KMS-11 (cell line): ENCODE measurements around the gene HOMEZ.

Experiments
- H2AFZ ChIP-seq: fragments of 200-600 bp; sonication (generic); 2 replicates; pipeline ENCODE4 v1.6.1; 2016; ENCODE audit warnings: antibody characterized with exemption, mixed run types, low read depth
- H3K27ac ChIP-seq: fragments of 200-600 bp; sonication (generic); 2 replicates; pipeline ENCODE4 v1.6.1; 2016; ENCODE audit warnings: mild to moderate bottlenecking, mixed run types
- H3K27me3 ChIP-seq: fragments of 200-600 bp; sonication (generic); 2 replicates; pipeline ENCODE4 v1.6.1; 2017; ENCODE audit warnings: mild to moderate bottlenecking, low read depth, mixed run types, moderate library complexity; ENCODE audit not compliant: insufficient read depth
- H3K36me3 ChIP-seq: fragments of 200-600 bp; sonication (generic); 2 replicates; pipeline ENCODE4 v1.6.1; 2017; ENCODE audit warnings: mild to moderate bottlenecking, mixed run types; ENCODE audit not compliant: insufficient read depth
- H3K4me1 ChIP-seq: fragments of 200-600 bp; sonication (generic); 2 replicates; pipeline ENCODE4 v1.6.1; 2016; ENCODE audit warnings: mild to moderate bottlenecking, low read depth, mixed run types; ENCODE audit not compliant: poor library complexity, severe bottlenecking
- H3K4me2 ChIP-seq: fragments of 200-600 bp; sonication (generic); 2 replicates; pipeline ENCODE4 v1.7.0; 2016; ENCODE audit warnings: mild to moderate bottlenecking, mixed run types
- H3K4me3 ChIP-seq: fragments of 200-600 bp; sonication (generic); IDR thresholded peaks from 2 replicates; pipeline ENCODE4 v1.6.1; 2017; ENCODE audit warnings: low read depth, low read length, mixed read lengths; ENCODE audit not compliant: insufficient read depth
- H3K79me2 ChIP-seq: fragments of 200-600 bp; sonication (generic); 2 replicates; pipeline ENCODE4 v1.6.1; 2016; ENCODE audit warnings: low read depth, mixed run types; ENCODE audit not compliant: insufficient read depth
- H3K9ac ChIP-seq: fragments of 200-600 bp; sonication (generic); 2 replicates; pipeline ENCODE4 v1.6.1; 2016; ENCODE audit warnings: mild to moderate bottlenecking, mixed run types
- H4K20me1 ChIP-seq: fragments of 200-600 bp; sonication (generic); 2 replicates; pipeline ENCODE4 v1.6.1; 2016; ENCODE audit warnings: mild to moderate bottlenecking, mixed run types; ENCODE audit not compliant: insufficient read depth
- TF ChIP-seq, protein P1 (sequence below): fragments of 200-600 bp; sonication (generic); conservative IDR thresholded peaks from 2 replicates; pipeline ENCODE4 v1.6.1; 2017; ENCODE audit warnings: low read depth, mild to moderate bottlenecking, antibody characterized with exemption, low read length, moderate library complexity, mixed read lengths

HOMEZ gene

DNA sequence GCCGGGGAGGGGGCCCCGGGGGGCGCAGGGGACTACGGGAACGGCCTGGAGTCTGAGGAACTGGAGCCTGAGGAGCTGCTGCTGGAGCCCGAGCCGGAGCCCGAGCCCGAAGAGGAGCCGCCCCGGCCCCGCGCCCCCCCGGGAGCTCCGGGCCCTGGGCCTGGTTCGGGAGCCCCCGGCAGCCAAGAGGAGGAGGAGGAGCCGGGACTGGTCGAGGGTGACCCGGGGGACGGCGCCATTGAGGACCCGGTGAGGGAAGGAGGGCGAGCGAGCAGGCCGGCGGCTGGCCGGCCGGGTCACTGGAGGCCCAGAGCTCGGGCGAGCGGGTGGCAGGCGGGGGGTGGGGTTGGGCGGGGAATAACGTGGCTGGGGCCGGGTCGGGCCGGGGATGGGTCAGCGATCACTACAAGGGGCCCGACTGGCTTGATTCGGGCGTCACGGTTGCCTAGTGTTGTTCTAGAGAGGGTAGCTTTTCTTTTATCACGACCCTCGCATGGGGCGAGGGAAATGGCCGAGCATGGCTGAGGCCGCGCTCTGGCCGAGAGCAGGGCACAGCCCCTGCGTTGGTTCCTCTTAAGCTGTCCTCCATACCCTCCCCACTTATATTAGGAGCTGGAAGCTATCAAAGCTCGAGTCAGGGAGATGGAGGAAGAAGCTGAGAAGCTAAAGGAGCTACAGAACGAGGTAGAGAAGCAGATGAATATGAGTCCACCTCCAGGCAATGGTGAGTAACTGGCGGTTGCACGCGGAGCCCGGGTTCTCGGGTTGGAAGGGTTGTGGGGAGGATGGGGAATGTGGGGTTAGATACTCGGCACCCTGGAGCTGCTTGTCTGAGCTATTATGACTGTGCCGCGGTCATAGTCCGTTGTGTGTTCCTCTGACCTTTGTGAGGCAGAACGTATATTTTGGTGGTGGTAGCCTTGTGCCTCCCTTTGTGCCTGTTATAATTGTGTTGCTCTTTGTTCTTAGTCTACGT is 35.9 kb upstream of the HOMEZ start:
- peaks cover 28% of the 10 kb centered on the region for H3K4me1 ChIP-seq
- H3K4me3 ChIP-seq, result no peak overlapping the region
- H2AFZ ChIP-seq, result no peak overlapping the region
- H3K79me2 ChIP-seq, result peaks cover 25% of the 10 kb centered on the region
- H3K36me3 ChIP-seq, result no peaks in the 10 kb centered on the region
- H3K27ac ChIP-seq, result peak overlapping the region; percentile 71
- TF ChIP-seq, protein P1, sequence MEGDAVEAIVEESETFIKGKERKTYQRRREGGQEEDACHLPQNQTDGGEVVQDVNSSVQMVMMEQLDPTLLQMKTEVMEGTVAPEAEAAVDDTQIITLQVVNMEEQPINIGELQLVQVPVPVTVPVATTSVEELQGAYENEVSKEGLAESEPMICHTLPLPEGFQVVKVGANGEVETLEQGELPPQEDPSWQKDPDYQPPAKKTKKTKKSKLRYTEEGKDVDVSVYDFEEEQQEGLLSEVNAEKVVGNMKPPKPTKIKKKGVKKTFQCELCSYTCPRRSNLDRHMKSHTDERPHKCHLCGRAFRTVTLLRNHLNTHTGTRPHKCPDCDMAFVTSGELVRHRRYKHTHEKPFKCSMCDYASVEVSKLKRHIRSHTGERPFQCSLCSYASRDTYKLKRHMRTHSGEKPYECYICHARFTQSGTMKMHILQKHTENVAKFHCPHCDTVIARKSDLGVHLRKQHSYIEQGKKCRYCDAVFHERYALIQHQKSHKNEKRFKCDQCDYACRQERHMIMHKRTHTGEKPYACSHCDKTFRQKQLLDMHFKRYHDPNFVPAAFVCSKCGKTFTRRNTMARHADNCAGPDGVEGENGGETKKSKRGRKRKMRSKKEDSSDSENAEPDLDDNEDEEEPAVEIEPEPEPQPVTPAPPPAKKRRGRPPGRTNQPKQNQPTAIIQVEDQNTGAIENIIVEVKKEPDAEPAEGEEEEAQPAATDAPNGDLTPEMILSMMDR, result no peak
- H3K4me2 ChIP-seq, result peak overlapping the region; percentile 87
- peak overlapping the region; percentile 78 for H3K9ac ChIP-seq
- H3K27me3 ChIP-seq, result no peaks in the 10 kb centered on the region
- H4K20me1 ChIP-seq, result no peaks in the 10 kb centered on the region

DNA sequence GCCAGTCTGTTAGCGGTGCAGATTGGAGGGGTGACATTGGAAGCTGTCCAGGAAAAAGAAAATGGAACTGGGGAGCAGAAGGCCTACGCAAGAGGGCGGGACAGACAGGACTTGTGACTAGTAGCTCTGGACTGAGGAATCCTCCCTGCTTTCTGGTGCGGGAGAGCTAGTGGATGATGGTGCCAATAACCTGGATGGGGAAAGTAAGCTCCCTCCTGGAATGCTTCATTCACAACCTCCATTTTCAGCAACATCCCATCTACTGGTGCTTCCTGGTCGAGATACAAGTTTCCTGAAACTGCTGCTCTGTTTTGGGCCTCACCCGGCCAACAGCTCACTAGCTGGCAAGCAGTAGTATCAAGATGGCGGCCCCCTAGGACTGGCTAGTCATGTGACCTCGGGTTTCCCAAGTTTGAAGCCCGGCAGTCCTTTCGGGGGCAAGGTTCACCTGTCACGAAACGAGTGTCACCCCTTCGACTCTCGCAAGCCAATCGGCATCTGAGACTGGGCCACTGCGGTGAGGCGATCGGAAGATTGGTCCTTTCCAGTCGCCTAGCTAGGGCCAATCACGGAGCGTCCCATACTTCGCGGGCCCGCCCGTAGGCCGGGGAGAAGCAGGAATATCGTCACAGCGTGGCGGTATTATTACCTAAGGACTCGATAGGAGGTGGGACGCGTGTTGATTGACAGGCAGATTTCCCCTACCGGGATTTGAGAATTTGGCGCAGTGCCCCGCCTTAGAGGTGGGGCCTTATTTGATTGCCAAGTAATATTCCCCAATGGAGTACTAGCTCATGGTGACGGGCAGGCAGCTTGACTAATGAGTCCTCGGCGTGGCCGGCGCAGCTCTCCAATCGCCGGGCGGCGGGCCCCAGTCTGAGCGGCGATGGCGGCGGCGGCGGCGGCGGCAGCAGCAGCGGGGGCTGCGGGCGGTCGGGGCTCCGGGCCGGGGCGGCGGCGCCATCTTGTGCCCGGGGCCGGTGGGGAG is 34.9 kb upstream of the HOMEZ start, which contains the start of gene PABPN1:
Gene PABPN1, plus strand, starts transcription at position 874 of the 988 bp plus-strand sequence. Its CDS starts 13 bp downstream, at position 887.
- TF ChIP-seq, protein P1, result no peak
- Histone ChIP-seq H3K4me2 (peak within 1 kb of the TSS; percentile 87), H3K4me1 (peaks cover 20% of the 10 kb centered on the region), H4K20me1 (no peaks in the 10 kb centered on the region), H3K4me3 (no peak within 1 kb of the TSS), H3K27ac (peak within 1 kb of the TSS; percentile 74), H3K36me3 (no peaks in the 10 kb centered on the region), H3K9ac (peak within 1 kb of the TSS; percentile 78), H2AFZ (peak within 1 kb of the TSS; percentile 23; the same call in 1 of the 2 replicates), H3K27me3 (no peaks in the 10 kb centered on the region), H3K79me2 (peaks cover 25% of the 10 kb centered on the region)

DNA sequence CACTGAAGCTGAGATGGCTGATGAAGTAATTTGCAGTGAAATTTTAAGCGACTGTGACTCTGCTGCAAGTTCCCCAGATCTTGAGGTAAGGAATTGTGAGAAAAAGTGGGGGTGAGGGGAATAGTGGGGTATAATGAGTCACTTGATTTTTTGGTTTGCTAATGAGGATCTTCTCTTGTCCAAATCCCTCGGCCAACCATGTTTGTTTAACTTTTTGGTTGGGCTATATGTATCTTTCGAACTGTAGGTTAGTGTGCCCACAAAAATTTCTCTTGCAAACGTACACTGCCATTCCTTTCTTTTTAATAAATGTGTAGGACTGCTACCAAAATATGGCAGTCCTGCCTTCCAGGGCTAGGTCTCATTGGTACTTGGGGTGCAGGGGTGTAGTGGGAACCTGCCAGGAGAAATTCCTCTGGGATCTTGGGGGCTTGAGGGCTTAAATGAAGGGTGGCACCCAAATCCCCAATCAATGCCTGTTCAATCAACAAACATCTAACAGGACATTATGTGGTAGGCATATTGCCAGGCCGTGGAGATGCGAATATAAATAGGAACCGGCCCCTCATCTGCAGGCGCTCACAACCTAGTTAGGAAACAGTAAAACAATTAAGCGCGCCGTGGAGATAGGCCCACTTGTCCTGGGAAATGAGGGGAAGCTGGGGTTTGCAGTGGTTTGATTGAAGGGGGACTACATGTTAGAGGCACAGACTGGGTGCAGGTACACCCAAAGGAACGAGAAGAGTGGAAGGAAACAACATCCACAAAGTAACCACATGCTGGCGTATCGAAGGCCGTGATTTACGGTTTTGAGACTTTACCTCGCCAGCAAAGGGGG is 34.0 kb upstream of the HOMEZ start:
- Histone ChIP-seq H3K36me3 (no peaks in the 10 kb centered on the region), H3K27ac (peak overlapping the region; percentile 74), H3K79me2 (peaks cover 25% of the 10 kb centered on the region), H3K27me3 (no peaks in the 10 kb centered on the region), H3K9ac (peak overlapping the region; percentile 44; the same call in 1 of the 2 replicates), H3K4me1 (peaks cover 18% of the 10 kb centered on the region), H4K20me1 (no peaks in the 10 kb centered on the region), H3K4me2 (peak overlapping the region; percentile 74; the same call in 1 of the 2 replicates), H2AFZ (peak overlapping the region; percentile 23), H3K4me3 (no peak overlapping the region)
- TF ChIP-seq, protein P1, result no peak

DNA sequence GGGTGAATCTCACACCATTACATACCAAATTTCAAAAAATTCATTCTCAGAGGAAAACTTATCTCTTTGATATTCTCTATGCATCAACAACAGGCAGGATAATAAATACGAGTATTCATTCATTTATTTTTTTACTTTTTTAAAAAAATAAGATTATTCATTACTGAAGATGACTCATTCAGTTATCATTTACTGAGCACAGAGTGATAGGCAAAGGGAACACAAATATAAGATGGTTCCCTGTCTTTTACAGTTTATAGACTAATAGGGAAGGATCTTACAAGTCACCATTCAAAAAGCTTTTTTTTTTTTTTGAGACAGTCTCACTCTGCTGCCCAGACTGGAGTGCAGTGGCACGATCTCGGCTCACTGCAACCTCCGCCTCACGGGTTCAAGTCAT is 30.4 kb upstream of the HOMEZ start:
- TF ChIP-seq, protein P1, result no peak
- H3K27me3 ChIP-seq, result no peaks in the 10 kb centered on the region
- no peaks in the 10 kb centered on the region for H3K79me2 ChIP-seq

More for the DNA sequence above, 30.4 kb upstream of the HOMEZ start:
- Histone ChIP-seq H3K4me3 (no peak overlapping the region), H3K27ac (no peak overlapping the region), H3K9ac (no peak overlapping the region), H4K20me1 (no peaks in the 10 kb centered on the region), H2AFZ (no peak overlapping the region), H3K4me2 (no peak overlapping the region), H3K4me1 (no peaks in the 10 kb centered on the region), H3K36me3 (no peaks in the 10 kb centered on the region)
